Fibroblast of pulmonary artery (primary cell): ENCODE measurements around the gene BNC2.

Experiments used
- DNase-seq: peaks from one replicate; pipeline ENCODE4 v3.0.0-alpha.2; 2010; ENCODE audit warnings: low read depth
- H3K4me3 ChIP-seq: replicated peaks from 2 replicates; pipeline ENCODE4 v1.5.1; 2011; ENCODE audit warnings: low read depth, mild to moderate bottlenecking, control low read depth, low read length, moderate library complexity
- CTCF ChIP-seq: IDR thresholded peaks from 2 replicates; pipeline ENCODE4 v1.5.1; 2011; ENCODE audit warnings: mild to moderate bottlenecking, control low read depth, low read length, inconsistent platforms; ENCODE audit errors: missing control alignments

The BNC2 gene

GRCh38 chr9:16519001-16519400 is 351.5 kb downstream of the BNC2 start:
- H3K4me3 ChIP-seq, result no peak overlapping the region
- DNase-seq, result no peak
- no peak for TF ChIP-seq CTCF

- peak; percentile 58 for DNase-seq
- TF ChIP-seq CTCF, result no peak
- H3K4me3 ChIP-seq, result no peak overlapping the region
These were observed 353.6 kb downstream of the BNC2 start for GRCh38 chr9:16516891-16517290.

GRCh38 chr9:16515879-16516301 is 354.6 kb downstream of the BNC2 start:
- H3K4me3 ChIP-seq, result no peak overlapping the region
- peak; percentile 86 for DNase-seq
- no peak for TF ChIP-seq CTCF

GRCh38 chr9:16515207-16515606 is 355.3 kb downstream of the BNC2 start:
- DNase-seq, result no peak
- TF ChIP-seq CTCF, result no peak
- no peak overlapping the region for H3K4me3 ChIP-seq

- DNase-seq, result no peak
These were observed 356.3 kb downstream of the BNC2 start for GRCh38 chr9:16514131-16514530.

GRCh38 chr9:16512281-16512680 is 358.2 kb downstream of the BNC2 start:
- no peak for TF ChIP-seq CTCF
- no peak for DNase-seq
- H3K4me3 ChIP-seq, result no peak overlapping the region

More at GRCh38 chr9:16514131-16514530, 356.3 kb downstream of the BNC2 start:
- TF ChIP-seq CTCF, result no peak
- H3K4me3 ChIP-seq, result no peak overlapping the region

GRCh38 chr9:16510482-16510881 is 360.0 kb downstream of the BNC2 start:
- H3K4me3 ChIP-seq, result no peak overlapping the region
- no peak for TF ChIP-seq CTCF
- no peak for DNase-seq
